GM12878 (cell line): ENCODE results near the gene PPP2R3B. TPM values are rescaled to one million over a fixed set of nuclear protein-coding genes. Genes with fewer than 3 reads are reported as not detected.

ENCODE experiments used
- ATAC-seq: fragments of 200-7000 bp; cut with Tn5 transposase; 3 replicates; pipeline ENCODE4 v1.9.1; 2020; ENCODE audit warnings: mild to moderate bottlenecking, moderate library complexity
- BruUV-seq: library from RNA; stranded (reverse); fragments of 400-500 nt; replicated peaks from 2 replicates; lab custom pipeline; 2021; lab: Mats Ljungman, UMichigan
- CTCF ChIA-PET: fragments of 300-600 bp; sonication (Branson Sonifier 250); formaldehyde crosslinking; extraction: SDS; loops from one replicate; lab custom pipeline; 2021; ENCODE audit warnings: inconsistent platforms; lab: Yijun Ruan, JAX
- POLR2A ChIA-PET: fragments of 350-600 bp; formaldehyde crosslinking; extraction: SDS; loops from one replicate; lab custom pipeline; 2021; ENCODE audit warnings: inconsistent platforms; lab: Charles Lee
- RAD21 ChIA-PET: fragments of 300-600 bp; sonication (Branson Sonifier 250); formaldehyde crosslinking; loops from one replicate; lab custom pipeline; 2023; ENCODE audit warnings: antibody characterized with exemption; ENCODE audit not compliant: unreplicated experiment; lab: Charles Lee
- SMC1A ChIA-PET: fragments of 300-600 bp; sonication (Branson Sonifier 250); formaldehyde crosslinking; loops from one replicate; lab custom pipeline; 2023; ENCODE audit not compliant: unreplicated experiment, uncharacterized antibody; lab: Charles Lee
- DNase-seq: peaks from one replicate; pipeline ENCODE4 v3.0.0-alpha.2; 2011; ENCODE audit warnings: low read depth, low spot score
- FAIRE-seq: peaks from 3 replicates; lab custom pipeline; 2011; peaks lifted over from hg19 to GRCh38; lab: Jason Lieb, UNC
- H2AFZ ChIP-seq: 2 replicates; pipeline ENCODE4 v1.6.0; 2011; ENCODE audit warnings: low read depth, low read length, control low read depth; ENCODE audit not compliant: control insufficient read depth
- H3K27ac ChIP-seq: 2 replicates; pipeline ENCODE4 v1.5.1; 2011; ENCODE audit warnings: control low read depth; ENCODE audit not compliant: control insufficient read depth, insufficient read depth
- H3K27me3 ChIP-seq, 2 experiments: replicated peaks in 1 of 2; 2 replicates each; pipeline versions ENCODE4 v1.6.0 to v1.6.1; 2011; ENCODE audit warnings: low read length in 1 of 2; ENCODE audit not compliant: control insufficient read depth in 2 of 2, insufficient read depth in 2 of 2
- H3K36me3 ChIP-seq, 2 experiments: 2 replicates each; pipeline ENCODE4 v1.5.1; 2011; ENCODE audit warnings: low read length in 1 of 2; ENCODE audit not compliant: control insufficient read depth in 2 of 2, insufficient read depth in 2 of 2
- H3K4me1 ChIP-seq: 2 replicates; pipeline ENCODE4 v1.6.1; 2011; ENCODE audit warnings: mild to moderate bottlenecking, low read length, moderate library complexity, mixed read lengths; ENCODE audit not compliant: control insufficient read depth, insufficient read depth
- H3K4me2 ChIP-seq: 2 replicates; pipeline ENCODE4 v1.6.0; 2011; ENCODE audit warnings: control low read depth; ENCODE audit not compliant: control insufficient read depth, insufficient read depth
- H3K4me3 ChIP-seq: fragments of 200-600 bp; sonication (generic); 2 replicates; pipeline ENCODE4 v1.5.1; 2016
- H3K79me2 ChIP-seq: 2 replicates; pipeline ENCODE4 v1.6.0; 2011; ENCODE audit warnings: low read length; ENCODE audit not compliant: control insufficient read depth, insufficient read depth
- H3K9ac ChIP-seq: 2 replicates; pipeline ENCODE4 v1.8.0; 2011; ENCODE audit warnings: low read length, control low read depth, mixed read lengths; ENCODE audit not compliant: control insufficient read depth, insufficient read depth
- H3K9me3 ChIP-seq: replicated peaks from 3 replicates; pipeline ENCODE4 v1.5.1; 2011; ENCODE audit warnings: mild to moderate bottlenecking, low read length; ENCODE audit not compliant: control insufficient read depth, insufficient read depth
- H4K20me1 ChIP-seq: 2 replicates; pipeline ENCODE4 v1.6.0; 2011; ENCODE audit not compliant: control insufficient read depth, insufficient read depth
- ATF7 ChIP-seq: fragments of 450-650 bp; IDR thresholded peaks from 2 replicates; pipeline ENCODE4 v1.6.1; 2016; ENCODE audit warnings: low read depth, mild to moderate bottlenecking
- CHD4 ChIP-seq: fragments of 200-600 bp; sonication (generic); IDR thresholded peaks from 2 replicates; pipeline ENCODE4 v1.6.1; 2016; ENCODE audit warnings: mild to moderate bottlenecking
- FOS ChIP-seq: IDR thresholded peaks from 3 replicates; pipeline ENCODE4 v1.6.1; 2011; ENCODE audit warnings: borderline replicate concordance; ENCODE audit not compliant: insufficient read length; ENCODE audit errors: extremely low read depth
- MYC ChIP-seq: IDR thresholded peaks from 2 replicates; pipeline ENCODE4 v1.6.1; 2011; ENCODE audit warnings: mild to moderate bottlenecking, low read length, moderate library complexity, inconsistent platforms; ENCODE audit not compliant: insufficient read depth, insufficient replicate concordance, insufficient read length, severe bottlenecking
- NKRF ChIP-seq: fragments of 450-650 bp; conservative IDR thresholded peaks from 2 replicates; pipeline ENCODE4 v1.6.1; 2017; ENCODE audit warnings: mild to moderate bottlenecking, moderate library complexity
- PKNOX1 ChIP-seq: fragments of 450-650 bp; IDR thresholded peaks from 2 replicates; pipeline ENCODE4 v1.6.1; 2016; ENCODE audit warnings: mild to moderate bottlenecking
- RAD21 ChIP-seq: IDR thresholded peaks from 2 replicates; pipeline ENCODE4 v1.6.1; 2011; ENCODE audit warnings: mild to moderate bottlenecking, low read depth, low read length, moderate library complexity; ENCODE audit not compliant: insufficient read depth
- SKIL ChIP-seq: fragments of 450-650 bp; IDR thresholded peaks from 2 replicates; pipeline ENCODE4 v1.6.1; 2017; ENCODE audit warnings: mild to moderate bottlenecking, low read depth, inconsistent platforms; ENCODE audit not compliant: poor library complexity, severe bottlenecking
- WGBS: methylation state at CpG from one replicate; pipeline ENCODE4 v1.1.6; 2016; ENCODE audit warnings: low lambda C conversion rate; ENCODE audit not compliant: insufficient replicate concordance, insufficient coverage; ENCODE audit errors: missing lambda C conversion rate; 5-methylcytosine and 5-hydroxymethylcytosine counted together
- in situ Hi-C: fragments of 300-500 bp; cut with MboI; formaldehyde crosslinking; loops from 9 replicates; pipeline ENCODE4 v1.14.3; 2018; ENCODE audit warnings: mixed read lengths
- intact Hi-C: fragments of 100-400 bp; cut with micrococcal nuclease; formaldehyde crosslinking; loops from one replicate; pipeline ENCODE4 v1.14.2; 2022; ENCODE audit not compliant: unreplicated experiment
- polyA plus RNA-seq, 11 experiments: library from polyadenylated mRNA; depleted of rRNA in 4 of 11; unstranded in 6 of 11; stranded (reverse) in 5 of 11; fragments of >200 nt; fragmentation: Nextera tagmentation in 4 of 11; fragmentation: Illumina TruSeq in 1 of 11; extraction: Ambion mirVana in 4 of 11; extraction: Trizol in 1 of 11; gene quantifications; 1 replicate in 1 of 11; 2 replicates in 10 of 11; pipeline versions ENCODE4 v1.2.1 to v1.2.3, GENCODE V29; 2011 to 2016; ENCODE audit warnings: inconsistent platforms in 2 of 11, missing spikeins in 2 of 11, low read depth in 1 of 11
- total RNA-seq, 4 experiments: library from RNA; depleted of rRNA in 3 of 4; stranded (reverse); fragments of >200 nt in 3 of 4; fragmentation: Illumina TruSeq in 1 of 4; extraction: Trizol in 1 of 4; gene quantifications; 2 replicates each; pipeline versions ENCODE4 v1.2.1 to v1.2.3, GENCODE V29; 2013 to 2021

Gene PPP2R3B
- total and polyA plus RNA-seq, 10 of the 15 experiments (the other 5 are each of a cell fraction or from before 2014, with no cell fraction given): 0.11 to 34.3 (median 9.7) TPM; not detected in 1

- no peak for ATAC-seq
- ChIA-PET SMC1A (no interaction called here), POLR2A (no interaction called here), RAD21 (no interaction called here), CTCF (no interaction called here)
- WGBS: 97% methylated on average over 18 of the region's 18 CpGs
- no peaks in the 10 kb centered on the region for H4K20me1 ChIP-seq
- intact Hi-C loops: no loop called here
- no peaks in the 10 kb centered on the region for H3K4me1 ChIP-seq
- peaks cover 3% of the 10 kb centered on the region; the same call in 1 of the 3 replicates for H3K9me3 ChIP-seq
- H3K27ac ChIP-seq: no peak overlapping the region
- no peak overlapping the region for H3K9ac ChIP-seq
- no peaks in the 10 kb centered on the region for H3K27me3 ChIP-seq
- no peak overlapping the region for H3K4me2 ChIP-seq
- in situ Hi-C loops: no loop called here
- BruUV-seq: no TSS peak
- no peak for TF ChIP-seq MYC
- TF ChIP-seq CHD4: no peak
- TF ChIP-seq RAD21: no peak
- no peak for TF ChIP-seq ATF7
- TF ChIP-seq PKNOX1: no peak
- FAIRE-seq: no peak
- H3K4me3 ChIP-seq: no peak overlapping the region
- H3K36me3 ChIP-seq: no peaks in the 10 kb centered on the region
- no peaks in the 10 kb centered on the region for H3K79me2 ChIP-seq
- DNase-seq: no peak
- no peak overlapping the region for H2AFZ ChIP-seq
Measured at GRCh38 chrX:349196-349595, 37.5 kb downstream of the PPP2R3B start.

- H3K27me3 ChIP-seq: no peaks in the 10 kb centered on the region
- peaks cover 3% of the 10 kb centered on the region; the same call in 1 of the 3 replicates for H3K9me3 ChIP-seq
- no peaks in the 10 kb centered on the region for H3K36me3 ChIP-seq
- ChIA-PET CTCF (no interaction called here), SMC1A (no interaction called here), RAD21 (no interaction called here), POLR2A (no interaction called here)
- no peak for FAIRE-seq
- H3K4me1 ChIP-seq: no peaks in the 10 kb centered on the region
- H3K4me3 ChIP-seq: no peak overlapping the region
- in situ Hi-C loops (no loop called here), intact Hi-C loops (no loop called here)
- H3K27ac ChIP-seq: no peak overlapping the region
- no TSS peak for BruUV-seq
- no peak for DNase-seq
- no peak overlapping the region for H3K9ac ChIP-seq
- no peaks in the 10 kb centered on the region for H3K79me2 ChIP-seq
- 85% methylated on average over 11 of the region's 11 CpGs for WGBS
- no peak for ATAC-seq
- no peak overlapping the region for H2AFZ ChIP-seq
- no peak overlapping the region for H3K4me2 ChIP-seq
- no peaks in the 10 kb centered on the region for H4K20me1 ChIP-seq
- no peak for TF ChIP-seq SKIL
- no peak for TF ChIP-seq FOS
- TF ChIP-seq NKRF: no peak
Measured at GRCh38 chrX:348461-349117, 38.1 kb downstream of the PPP2R3B start.
